Lung microvascular endothelial cell (primary cell): Measurements from ENCODE around the gene PLCB3. TPM values are rescaled to one million over a fixed set of nuclear protein-coding genes. Genes with fewer than 3 reads are reported as not detected.
A peak's percentile ranks its signal among the peaks of the same experiment; 100 is the strongest.

Experiments
- DNase-seq, 2 donors: peaks; one replicate each; pipeline versions ENCODE4 v3.0.0 to v3.0.0-alpha.2; 2010; ENCODE audit warnings: low read depth in 2 of 2
- total RNA-seq: library from RNA; depleted of rRNA; stranded (reverse); fragments of >200 nt; gene quantifications from 2 replicates; pipeline ENCODE4 v1.2.1, GENCODE V29; 2014

PLCB3 gene
- total RNA-seq, 1 donor from 2014 or later = 14.3 TPM

DNA sequence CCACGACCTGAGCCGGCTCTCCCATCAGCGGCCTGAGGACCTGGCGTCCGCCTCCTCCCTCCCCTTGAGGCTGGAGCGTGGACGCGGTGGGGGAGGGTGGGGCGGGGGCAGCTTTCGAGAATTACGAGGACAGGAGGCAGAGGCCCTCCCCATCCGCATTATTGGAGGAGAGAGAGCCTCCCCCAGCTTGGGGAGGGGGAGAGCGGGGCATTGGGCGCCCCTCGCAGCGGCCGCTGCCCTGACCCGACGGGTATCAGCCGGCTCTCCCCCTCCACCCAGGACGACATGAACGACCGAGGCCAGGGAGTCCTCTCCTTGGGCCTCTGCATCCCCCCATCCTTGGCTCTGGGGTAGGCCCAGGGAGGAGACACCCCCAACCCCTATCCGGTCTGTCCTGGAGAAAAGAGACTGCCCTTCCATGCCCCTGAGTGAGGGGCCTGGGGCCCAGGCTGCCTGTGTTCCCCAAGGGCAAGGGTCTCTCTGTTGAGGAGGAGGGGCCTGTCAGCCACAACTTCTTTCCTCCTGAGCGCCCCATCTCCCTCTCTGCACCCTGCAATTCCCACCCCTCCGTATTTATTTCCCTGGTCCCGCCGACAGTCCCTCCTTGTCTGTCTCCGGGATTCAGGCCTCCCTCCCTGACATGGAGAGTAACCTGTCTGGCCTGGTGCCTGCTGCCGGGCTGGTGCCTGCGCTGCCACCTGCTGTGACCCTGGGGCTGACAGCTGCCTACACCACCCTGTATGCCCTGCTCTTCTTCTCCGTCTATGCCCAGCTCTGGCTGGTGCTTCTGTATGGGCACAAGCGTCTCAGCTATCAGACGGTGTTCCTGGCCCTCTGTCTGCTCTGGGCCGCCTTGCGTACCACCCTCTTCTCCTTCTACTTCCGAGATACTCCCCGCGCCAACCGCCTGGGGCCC, 34.8 kb downstream of the PLCB3 start:
- DNase-seq = peak in 1 of 2 donors; percentile 31

DNA sequence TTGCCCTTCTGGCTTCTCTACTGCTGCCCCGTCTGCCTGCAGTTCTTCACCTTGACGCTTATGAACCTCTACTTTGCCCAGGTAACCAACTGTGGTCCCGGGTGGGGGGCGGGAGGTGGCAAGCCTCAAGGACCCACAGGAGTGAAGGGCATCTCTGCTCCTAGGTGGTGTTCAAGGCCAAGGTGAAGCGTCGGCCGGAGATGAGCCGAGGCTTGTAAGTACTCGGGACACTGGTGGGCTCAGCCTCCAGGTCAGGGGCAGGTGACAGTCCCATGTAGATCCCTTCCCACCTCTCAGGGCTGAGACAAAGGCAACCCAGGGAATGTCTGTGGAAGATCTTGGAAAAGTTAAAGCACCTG, 35.5 kb downstream of the PLCB3 start:
- no peak for DNase-seq

DNA sequence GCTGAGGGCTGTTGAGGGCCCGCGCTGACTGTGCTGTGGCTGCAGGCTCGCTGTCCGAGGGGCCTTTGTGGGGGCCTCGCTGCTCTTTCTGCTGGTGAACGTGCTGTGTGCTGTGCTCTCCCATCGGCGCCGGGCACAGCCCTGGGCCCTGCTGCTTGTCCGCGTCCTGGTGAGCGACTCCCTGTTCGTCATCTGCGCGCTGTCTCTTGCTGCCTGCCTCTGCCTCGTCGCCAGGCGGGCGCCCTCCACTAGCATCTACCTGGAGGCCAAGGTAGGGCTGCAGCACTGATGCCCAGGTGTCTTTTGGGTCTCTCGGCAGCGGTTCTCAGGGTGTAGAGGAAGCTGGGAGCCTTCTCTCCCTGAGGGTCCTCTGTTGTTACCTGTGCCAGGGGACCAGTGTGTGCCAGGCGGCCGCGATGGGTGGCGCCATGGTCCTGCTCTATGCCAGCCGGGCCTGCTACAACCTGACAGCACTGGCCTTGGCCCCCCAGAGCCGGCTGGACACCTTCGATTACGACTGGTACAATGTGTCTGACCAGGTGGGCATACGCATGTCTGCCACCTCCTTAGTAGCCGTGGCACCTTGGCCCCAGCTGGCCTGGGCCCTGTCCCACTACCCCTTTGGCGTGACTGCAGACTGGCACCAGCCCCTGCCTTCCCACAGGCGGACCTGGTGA, 36.5 kb downstream of the PLCB3 start:
- DNase-seq = no peak

DNA sequence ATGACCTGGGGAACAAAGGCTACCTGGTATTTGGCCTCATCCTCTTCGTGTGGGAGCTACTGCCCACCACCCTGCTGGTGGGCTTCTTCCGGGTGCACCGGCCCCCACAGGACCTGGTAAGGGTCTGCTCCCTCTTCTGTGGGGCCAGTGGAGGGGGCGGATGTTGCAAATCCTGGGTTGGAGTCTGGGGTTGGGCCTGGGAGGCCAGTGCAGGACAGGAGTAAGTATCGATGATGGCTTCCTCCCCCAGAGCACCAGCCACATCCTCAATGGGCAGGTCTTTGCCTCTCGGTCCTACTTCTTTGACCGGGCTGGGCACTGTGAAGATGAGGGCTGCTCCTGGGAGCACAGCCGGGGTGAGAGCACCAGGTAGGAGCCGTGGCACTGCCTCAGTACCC, 37.0 kb downstream of the PLCB3 start:
- no peak for DNase-seq

DNA sequence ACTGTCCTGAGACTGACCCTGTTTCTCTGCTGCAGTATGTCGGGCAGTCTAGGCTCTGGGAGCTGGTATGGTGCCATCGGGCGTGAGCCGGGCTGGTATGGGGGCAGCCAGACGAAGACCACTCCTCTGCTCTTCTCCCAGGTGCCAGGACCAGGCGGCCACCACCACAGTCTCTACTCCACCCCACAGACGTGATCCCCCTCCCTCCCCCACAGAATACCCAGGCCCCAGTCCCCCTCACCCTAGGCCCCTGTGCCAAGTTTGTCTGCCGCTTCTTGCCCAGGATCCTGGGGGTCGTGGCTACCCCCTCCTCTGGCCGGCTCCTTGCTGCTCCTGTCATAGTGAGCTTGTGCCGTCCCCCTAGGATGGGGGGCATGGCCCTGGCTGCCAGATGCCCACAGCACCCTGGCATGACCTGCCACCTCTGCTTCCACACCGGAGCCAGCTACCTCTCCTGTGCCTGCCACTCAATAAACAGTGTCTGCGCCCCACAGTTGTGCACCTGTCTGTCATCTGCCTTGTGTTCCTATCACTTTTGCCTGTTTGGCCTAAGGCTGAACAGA, 37.8 kb downstream of the PLCB3 start:
- DNase-seq = no peak

DNA sequence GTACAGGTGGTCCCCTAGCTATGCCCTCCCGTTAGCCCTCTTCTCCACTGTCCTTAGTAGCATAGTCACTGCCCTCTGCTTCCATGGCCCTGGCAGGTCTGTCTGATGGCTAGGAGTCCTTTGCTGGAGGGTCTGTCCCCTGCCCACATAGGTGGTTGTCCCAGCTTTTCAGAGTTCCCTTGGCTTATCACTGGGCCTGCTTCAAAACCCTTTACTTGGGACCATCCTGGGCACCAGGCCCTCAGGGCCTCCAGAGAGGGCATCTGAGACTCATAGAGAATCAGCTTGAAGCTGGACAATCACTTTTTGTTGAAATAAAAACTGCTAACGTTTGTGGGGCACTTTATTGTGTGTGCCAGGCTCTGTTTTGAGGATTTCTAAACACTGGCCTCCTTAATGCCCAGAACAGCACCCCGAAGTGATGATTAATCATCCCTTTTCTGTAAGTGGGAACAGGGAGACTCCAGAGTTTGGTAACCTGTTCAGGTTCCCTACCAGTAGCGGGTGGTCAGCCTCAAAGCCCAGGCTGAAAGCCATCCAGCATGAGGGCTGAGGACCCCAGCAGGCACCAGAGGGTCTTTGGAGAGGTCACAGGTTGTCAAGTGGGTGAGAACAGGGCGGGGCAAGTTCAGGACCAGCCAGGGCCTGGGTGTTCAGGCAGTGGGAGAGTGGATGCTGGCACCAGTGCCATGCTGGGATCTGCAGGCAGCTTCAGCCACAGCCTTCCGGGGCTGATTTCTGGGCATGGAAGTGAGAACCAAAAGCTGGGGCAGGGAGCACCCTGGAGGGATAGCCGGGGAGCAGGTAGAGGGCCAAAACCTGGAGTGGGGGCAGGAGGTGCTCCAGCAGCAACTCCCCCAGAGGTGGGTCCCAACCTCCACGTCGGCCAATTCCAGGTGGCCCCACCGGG, 39.3 kb downstream of the PLCB3 start:
- no peak for DNase-seq

DNA sequence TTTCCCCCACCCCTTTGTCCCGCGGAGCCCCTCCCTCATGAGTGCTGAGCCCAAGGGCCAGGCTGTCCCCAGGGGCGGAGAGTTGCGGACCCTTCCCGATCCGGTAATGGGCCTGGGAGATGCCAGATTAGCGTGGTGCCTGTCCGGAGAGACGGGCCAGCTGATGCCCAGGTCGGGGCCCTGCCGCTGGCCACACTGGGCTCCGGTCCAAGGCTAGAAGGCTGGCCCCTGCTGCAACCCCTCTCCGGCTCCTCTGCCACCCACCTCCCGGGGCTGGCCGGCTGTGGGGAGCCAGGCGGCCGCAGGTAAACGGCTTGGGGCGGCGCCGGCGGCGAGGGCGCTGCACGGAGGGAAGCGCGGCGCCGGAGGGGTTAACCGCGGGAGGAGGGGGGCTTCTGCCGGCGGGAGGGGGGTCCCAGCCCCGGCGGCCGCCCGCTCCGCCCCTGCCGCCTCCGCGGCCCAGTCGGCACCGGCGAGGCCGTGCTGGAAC, 40.0 kb downstream of the PLCB3 start, which contains the start of gene KCNK4:
KCNK4 (plus strand) TSS at position 41 of the 490 bp plus-strand sequence. CDS start 1,717 bp downstream, outside the sequence.
- DNase-seq = no peak

DNA sequence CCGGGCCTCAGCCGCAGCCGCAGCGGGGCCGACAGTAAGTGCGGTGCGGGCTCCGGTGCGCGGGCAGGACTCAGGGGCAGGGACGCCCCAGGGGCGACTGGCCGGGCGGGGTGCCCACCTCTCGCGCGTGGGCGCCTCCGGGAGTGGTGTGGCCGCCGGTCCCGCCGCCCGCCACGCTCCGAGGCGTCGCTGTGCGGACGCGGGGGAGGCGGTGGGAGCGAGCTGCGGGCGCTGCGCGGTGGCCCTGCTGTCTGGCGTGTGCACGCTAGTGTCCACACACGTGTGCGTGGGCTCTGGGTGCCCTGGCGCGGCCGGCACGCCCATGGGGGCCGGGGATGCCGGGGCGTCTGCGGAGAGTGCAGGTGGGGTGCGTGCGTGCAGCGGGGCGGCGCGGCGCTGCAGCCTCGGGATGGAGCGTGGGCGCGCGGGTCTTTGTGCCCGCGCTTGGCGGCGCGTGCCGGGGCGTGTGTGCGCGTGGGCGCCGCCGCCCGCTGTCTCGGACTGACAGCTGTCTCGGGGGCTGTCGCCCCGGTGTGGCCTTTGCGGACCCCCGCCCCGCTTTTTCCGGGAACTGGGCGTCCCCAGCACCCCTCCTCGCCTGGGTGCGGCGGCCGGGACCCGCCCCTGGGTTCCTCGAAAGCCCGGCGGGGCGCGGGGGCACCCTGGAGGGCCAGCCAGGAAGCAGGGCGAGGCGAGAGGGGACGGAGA, 40.6 kb downstream of the PLCB3 start:
- no peak for DNase-seq

DNA sequence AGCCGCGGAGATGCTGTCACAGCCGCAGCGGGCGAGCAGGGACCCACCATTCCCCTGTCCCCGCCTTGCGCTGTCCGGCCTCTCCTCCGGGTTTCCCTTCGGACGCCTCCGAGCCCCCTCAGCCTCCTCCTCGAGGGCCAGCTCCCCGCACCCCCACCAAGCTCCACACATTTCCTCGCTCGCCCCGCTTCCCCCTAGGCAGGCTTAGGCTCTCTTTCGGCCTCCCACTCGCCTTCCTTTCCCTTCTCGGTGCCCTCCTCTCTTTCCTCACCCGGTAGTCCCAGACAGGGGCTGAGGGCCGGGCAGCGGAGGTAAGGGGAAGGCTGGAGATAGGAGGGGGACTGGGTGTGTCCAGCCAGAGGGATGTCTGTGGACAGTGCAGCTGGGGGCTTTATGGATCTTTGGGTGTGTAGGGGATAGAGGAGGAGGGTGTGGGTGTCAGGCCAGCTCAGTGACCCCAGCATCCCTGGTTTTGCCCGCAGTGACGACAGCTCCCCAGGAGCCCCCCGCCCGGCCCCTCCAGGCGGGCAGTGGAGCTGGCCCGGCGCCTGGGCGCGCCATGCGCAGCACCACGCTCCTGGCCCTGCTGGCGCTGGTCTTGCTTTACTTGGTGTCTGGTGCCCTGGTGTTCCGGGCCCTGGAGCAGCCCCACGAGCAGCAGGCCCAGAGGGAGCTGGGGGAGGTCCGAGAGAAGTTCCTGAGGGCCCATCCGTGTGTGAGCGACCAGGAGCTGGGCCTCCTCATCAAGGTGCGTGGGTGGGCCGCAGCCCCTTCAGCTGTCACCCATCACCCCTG, 41.3 kb downstream of the PLCB3 start:
- no peak for DNase-seq

DNA sequence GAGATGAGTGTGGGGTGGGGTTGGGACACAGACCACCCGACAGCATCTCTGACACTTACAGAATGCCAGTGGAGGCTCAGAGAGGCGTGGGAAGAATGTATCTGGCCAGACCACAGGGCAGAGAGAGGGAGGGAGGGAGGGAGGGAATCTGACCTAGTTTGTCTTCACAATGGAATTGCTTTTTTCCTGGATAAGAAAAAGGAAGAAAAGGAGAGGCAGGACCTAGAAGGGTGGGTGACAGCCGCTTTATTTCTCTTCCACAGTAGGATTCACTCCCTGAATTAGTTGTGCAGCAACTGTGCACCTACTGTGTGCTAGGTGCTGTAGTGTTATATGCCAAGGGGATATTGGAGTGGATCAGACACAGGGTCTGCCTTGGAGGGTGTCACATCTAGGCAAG, 43.4 kb downstream of the PLCB3 start:
- no peak for DNase-seq

DNA sequence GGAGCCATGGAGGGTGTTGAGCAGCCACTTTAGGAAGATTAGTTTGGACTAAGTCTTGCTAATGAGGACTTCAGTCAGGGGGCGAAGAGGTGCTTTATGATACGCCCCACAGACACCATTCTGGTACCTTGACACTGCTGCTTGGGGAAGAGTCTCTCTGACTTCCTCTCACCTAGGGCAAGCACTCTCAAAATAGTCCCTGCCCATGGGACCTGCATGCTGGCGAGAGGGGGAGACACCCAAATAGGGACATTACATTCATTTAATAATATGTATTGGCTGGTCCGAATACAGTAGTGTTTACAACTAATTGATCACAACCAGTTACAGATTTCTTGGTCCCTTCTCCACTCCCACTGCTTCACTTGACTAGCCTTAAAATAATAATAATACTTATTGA, 44.4 kb downstream of the PLCB3 start:
- no peak for DNase-seq

DNA sequence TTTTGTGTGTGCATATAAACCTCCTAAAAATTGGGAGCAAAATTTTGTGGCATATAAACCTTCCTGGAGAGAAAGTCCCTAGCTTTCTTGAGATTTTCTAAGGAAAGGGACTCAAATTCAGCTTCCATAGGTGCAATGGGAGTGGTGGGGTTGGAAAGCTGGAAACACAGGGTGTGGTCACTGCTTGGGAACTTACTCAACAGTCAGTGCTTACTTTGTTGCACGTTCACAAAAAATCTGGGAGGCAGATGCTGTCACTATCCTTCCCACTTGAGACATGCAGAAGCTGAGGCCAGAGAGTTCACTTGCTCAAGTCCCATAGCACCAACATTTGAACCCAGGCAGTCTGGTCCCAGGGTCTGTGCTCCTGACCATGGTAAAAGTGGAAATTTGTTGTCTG, 44.9 kb downstream of the PLCB3 start:
- DNase-seq = no peak

DNA sequence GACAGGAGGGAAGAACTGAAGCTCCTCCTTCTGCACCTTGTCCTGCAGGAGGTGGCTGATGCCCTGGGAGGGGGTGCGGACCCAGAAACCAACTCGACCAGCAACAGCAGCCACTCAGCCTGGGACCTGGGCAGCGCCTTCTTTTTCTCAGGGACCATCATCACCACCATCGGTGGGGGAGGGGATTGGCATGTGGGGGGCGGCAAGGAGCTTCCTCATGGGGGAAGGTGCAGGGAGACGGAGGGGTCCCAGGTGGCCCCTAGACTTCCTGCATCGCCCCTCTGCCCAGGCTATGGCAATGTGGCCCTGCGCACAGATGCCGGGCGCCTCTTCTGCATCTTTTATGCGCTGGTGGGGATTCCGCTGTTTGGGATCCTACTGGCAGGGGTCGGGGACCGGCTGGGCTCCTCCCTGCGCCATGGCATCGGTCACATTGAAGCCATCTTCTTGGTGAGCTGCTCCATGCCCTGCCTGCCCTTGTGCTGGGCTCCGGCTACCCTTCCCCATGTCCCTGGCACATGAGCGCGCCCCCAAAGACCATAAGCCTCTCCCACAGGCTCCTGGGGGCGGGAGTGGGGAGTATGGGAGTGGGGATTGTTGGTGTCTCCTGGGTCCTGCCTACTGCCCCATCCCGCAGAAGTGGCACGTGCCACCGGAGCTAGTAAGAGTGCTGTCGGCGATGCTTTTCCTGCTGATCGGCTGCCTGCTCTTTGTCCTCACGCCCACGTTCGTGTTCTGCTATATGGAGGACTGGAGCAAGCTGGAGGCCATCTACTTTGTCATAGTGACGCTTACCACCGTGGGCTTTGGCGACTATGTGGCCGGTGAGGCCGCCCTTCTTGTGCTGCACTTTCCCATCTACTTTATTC, 45.7 kb downstream of the PLCB3 start:
- no peak for DNase-seq

DNA sequence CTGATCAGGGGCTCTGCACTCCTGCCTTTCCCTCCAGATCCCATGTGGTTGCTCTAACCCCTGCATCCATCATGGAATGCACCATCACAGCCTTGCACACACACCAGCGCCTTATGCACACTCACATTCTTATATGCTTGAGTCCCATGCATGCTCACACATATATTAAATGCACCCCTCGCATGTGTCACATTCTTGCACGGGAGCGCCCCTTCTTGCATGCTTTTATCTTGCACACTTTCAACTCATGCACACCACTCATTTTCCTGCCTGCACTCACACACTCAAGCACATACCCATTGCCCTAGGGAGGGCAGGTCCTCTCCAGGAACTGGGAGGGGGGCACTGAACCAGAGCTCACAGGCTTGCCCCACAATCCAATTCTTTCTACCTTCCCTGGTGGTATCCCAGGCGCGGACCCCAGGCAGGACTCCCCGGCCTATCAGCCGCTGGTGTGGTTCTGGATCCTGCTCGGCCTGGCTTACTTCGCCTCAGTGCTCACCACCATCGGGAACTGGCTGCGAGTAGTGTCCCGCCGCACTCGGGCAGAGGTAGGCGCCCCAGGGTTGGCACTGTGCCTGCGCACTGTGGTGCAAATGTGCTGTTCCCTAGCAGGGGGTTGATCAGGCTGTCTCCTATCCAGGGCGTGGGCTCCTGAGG, 46.5 kb downstream of the PLCB3 start:
- DNase-seq = no peak

DNA sequence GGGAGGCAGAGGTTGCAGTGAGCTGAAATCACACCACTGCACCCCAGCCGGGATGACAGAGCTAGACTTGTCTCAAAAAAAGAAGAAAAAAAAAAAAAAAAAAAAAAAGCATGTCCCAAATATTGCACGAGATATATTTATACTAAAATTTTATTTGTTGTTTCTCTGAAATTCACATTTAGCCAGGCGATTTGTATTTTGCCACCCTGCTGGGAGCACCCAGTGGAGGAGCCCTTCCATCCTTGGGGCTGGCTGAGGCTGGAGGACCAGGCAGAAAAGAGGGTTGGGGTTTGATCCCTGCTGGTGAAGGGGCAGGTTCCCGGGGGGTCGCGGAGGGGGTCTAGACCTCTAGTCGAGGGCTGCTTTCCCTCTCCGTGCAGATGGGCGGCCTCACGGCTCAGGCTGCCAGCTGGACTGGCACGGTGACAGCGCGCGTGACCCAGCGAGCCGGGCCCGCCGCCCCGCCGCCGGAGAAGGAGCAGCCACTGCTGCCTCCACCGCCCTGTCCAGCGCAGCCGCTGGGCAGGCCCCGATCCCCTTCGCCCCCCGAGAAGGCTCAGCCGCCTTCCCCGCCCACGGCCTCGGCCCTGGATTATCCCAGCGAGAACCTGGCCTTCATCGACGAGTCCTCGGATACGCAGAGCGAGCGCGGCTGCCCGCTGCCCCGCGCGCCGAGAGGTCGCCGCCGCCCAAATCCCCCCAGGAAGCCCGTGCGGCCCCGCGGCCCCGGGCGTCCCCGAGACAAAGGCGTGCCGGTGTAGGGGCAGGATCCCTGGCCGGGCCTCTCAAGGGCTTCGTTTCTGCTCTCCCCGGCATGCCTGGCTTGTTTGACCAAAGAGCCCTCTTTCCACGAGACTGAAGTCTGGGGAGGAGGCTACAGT, 47.9 kb downstream of the PLCB3 start:
- peak in 1 of 2 donors; percentile 42 for DNase-seq

DNA sequence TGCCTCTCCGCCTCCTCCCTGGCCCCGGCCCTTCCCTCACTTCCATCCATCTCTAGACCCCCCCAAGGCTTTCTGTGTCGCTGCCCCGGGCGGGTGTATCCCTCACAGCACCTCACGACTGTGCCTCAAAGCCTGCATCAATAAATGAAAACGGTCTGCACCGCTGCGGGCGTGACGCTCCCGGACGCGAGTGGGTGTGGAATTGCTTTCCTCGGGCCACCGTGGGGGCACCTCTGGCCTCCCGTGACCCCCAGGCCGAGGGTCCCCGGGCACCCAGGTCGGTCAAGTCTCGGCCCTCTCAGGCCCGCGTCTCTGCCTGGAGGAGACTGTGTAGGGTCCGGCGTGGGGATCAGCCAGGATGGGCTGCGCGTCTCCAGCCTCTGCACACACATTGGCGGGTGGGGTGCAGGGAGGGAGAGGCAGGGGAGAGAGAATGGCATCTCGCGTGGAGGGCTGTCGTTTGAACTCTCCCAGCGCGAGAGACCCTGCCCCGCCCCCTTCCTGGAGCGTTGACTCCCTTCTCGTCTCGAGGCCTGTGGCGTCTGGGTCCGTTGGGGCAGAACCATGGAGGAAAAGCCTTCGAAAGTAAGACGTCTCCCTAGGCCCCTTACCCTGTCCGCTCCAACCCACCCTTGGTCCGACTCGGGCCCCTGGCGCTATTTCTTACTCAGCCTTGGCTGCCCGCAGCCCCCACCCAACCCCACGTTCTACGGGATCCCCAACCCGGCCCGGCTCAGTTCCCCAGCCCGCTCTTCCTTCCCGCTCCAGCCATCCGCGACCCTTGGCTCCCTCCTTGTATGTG, 48.7 kb downstream of the PLCB3 start, which contains the start of gene CATSPERZ:
CATSPERZ (plus strand) TSS at position 512 of the 802 bp plus-strand sequence; CDS start at position 565, 53 bp downstream.
- no peak for DNase-seq
